Psoas muscle (tissue), 8 donors: Measurements from ENCODE around the gene HSPG2. TPM values are rescaled to one million over a fixed set of nuclear protein-coding genes. Genes with fewer than 3 reads are reported as not detected.

Experiments
- ATAC-seq, 4 donors: fragments of 200-7000 bp; cut with Tn5 transposase; one replicate each; pipeline ENCODE4 v1.9.1; 2020; ENCODE audit warnings: moderate library complexity in 3 of 4, mild to moderate bottlenecking in 2 of 4
- DNase-seq, 2 donors: peaks; one replicate each; pipeline ENCODE4 v3.0.0-alpha.2; 2020
- H3K27ac ChIP-seq: fragments of 200-600 bp; one replicate; pipeline ENCODE4 v1.8.0; 2022
- H3K27me3 ChIP-seq, 3 donors: fragments of 200-600 bp in 1 of 3; one replicate each; pipeline versions ENCODE4 v1.6.1 to v1.8.0; 2013 to 2022; ENCODE audit warnings: low read length in 2 of 3, mild to moderate bottlenecking in 2 of 3, moderate library complexity in 1 of 3; ENCODE audit not compliant: insufficient read depth in 3 of 3
- H3K36me3 ChIP-seq, 2 donors: fragments of 200-600 bp in 1 of 2; one replicate each; pipeline versions ENCODE4 v1.6.1 to v1.8.0; 2013 to 2022; ENCODE audit warnings: low read depth in 1 of 2, mild to moderate bottlenecking in 1 of 2, moderate library complexity in 1 of 2; ENCODE audit not compliant: insufficient read depth in 1 of 2
- H3K4me1 ChIP-seq: fragments of 200-600 bp; one replicate; pipeline ENCODE4 v1.8.0; 2022
- H3K4me3 ChIP-seq: fragments of 200-600 bp; one replicate; pipeline ENCODE4 v1.8.0; 2022; ENCODE audit warnings: mild to moderate bottlenecking
- H3K9me3 ChIP-seq: fragments of 200-600 bp; one replicate; pipeline ENCODE4 v1.8.0; 2022
- CTCF ChIP-seq: fragments of 200-600 bp; IDR thresholded peaks from one replicate; pipeline ENCODE4 v1.8.0; 2022; ENCODE audit warnings: antibody characterized with exemption
- WGBS, 3 donors: extraction: QIAGEN DNeasy Blood & Tissue Kit; methylation state at CpG; one replicate each; pipeline versions ENCODE4 v1.1.6 to v1.1.7; 2013; 5-methylcytosine and 5-hydroxymethylcytosine counted together
- intact Hi-C, 2 donors: fragments of 100-400 bp; cut with DNase I; formaldehyde crosslinking; loops; one replicate each; pipeline versions ENCODE4 v1.11.0 to v1.14.2; 2022
- polyA plus RNA-seq, 3 donors: library from polyadenylated mRNA; stranded (reverse); fragments of 200-250 nt; gene quantifications; one replicate each; pipeline ENCODE4 v1.2.3, GENCODE V29; 2013
- total RNA-seq, 4 donors: library from RNA; stranded (reverse); fragmentation: NEBNext Ultra II Directional in 2 of 4; extraction: Animal tissue kit (Norgen Biotek cat#: 25700) in 2 of 4; gene quantifications; one replicate each; pipeline versions ENCODE4 v1.2.1 to v1.2.4, GENCODE V29; 2021 to 2023
- donor health status: healthy with polysubstance abuse.
- donor health status: DM: no; HTN: no; CAD: no; lungs with moderate emphysema.
- donor health status: Bipolar disorder and iron deficiency.
- donor health status: healthy.
- donor health status: DM: yes; HTN: yes; CAD: no.
- donor health status: DM: no; HTN: no; CAD: no.
- donor health status: DM: no; HTN: no; CAD: no.
- donor health status: DM: yes; HTN: yes; CAD: no.

The HSPG2 gene
- total and polyA plus RNA-seq, 7 donors, result 24.5 to 168 (median 102) TPM

- no peaks in the 10 kb centered on the region for H3K9me3 ChIP-seq
- intact Hi-C loops, result no loop called here
- no peaks in the 10 kb centered on the region for H3K36me3 ChIP-seq
- no peak overlapping the region for H3K4me3 ChIP-seq
- H3K4me1 ChIP-seq, result no peaks in the 10 kb centered on the region
- 50 to 56% (median 55%) methylated on average over 12 of the region's 12 CpGs for WGBS, 3 donors
- TF ChIP-seq CTCF, result no peak
- DNase-seq, result peak in 1 of 2 donors; percentile 70
- peaks cover 0 to 19% (median 7%) of the 10 kb centered on the region in 3 donors for H3K27me3 ChIP-seq
- no peak overlapping the region for H3K27ac ChIP-seq
- ATAC-seq, result peak in 3 of 4 donors; percentile 21 to 30 (median 26)
Observed at GRCh38 chr1:21815724-21816321, 121.3 kb downstream of the HSPG2 start.

- 90 to 94% (median 90%) methylated on average over 15 of the region's 15 CpGs for WGBS, 3 donors
- Histone ChIP-seq H3K27me3 (peaks cover 0 to 19% (median 7%) of the 10 kb centered on the region in 3 donors), H3K9me3 (no peaks in the 10 kb centered on the region), H3K4me1 (no peaks in the 10 kb centered on the region), H3K4me3 (no peak overlapping the region), H3K36me3 (no peaks in the 10 kb centered on the region), H3K27ac (no peak overlapping the region)
- TF ChIP-seq CTCF, result no peak
- ATAC-seq (peak in 3 of 4 donors; percentile 7 to 11 (median 8)), DNase-seq (no peak)
- intact Hi-C loops, result no loop called here
Observed at GRCh38 chr1:21814981-21815582, 122.0 kb downstream of the HSPG2 start.

GRCh38 chr1:21814241-21814918 lies 122.7 kb downstream of the HSPG2 start:
- H3K27ac ChIP-seq, result no peak overlapping the region
- intact Hi-C loops, result no loop called here
- DNase-seq (peak in 1 of 2 donors; percentile 55), ATAC-seq (peak in 3 of 4 donors; percentile 13 to 33 (median 20))
- H3K4me3 ChIP-seq, result peak overlapping the region; percentile 42
- peak; percentile 30 for TF ChIP-seq CTCF
- 15 to 23% (median 20%) methylated on average over 62 to 65 of the region's 65 CpGs for WGBS, 3 donors
- H3K36me3 ChIP-seq, result no peaks in the 10 kb centered on the region
- H3K9me3 ChIP-seq, result no peaks in the 10 kb centered on the region
- peaks cover 0 to 19% (median 7%) of the 10 kb centered on the region in 3 donors for H3K27me3 ChIP-seq
- H3K4me1 ChIP-seq, result no peaks in the 10 kb centered on the region

- intact Hi-C loops, result no loop called here
- no peak for ATAC-seq
- DNase-seq, result no peak
- no peaks in the 10 kb centered on the region for H3K9me3 ChIP-seq
- TF ChIP-seq CTCF, result no peak
- no peak overlapping the region for H3K27ac ChIP-seq
- peaks cover 0 to 19% (median 7%) of the 10 kb centered on the region in 3 donors for H3K27me3 ChIP-seq
- no peaks in the 10 kb centered on the region for H3K4me1 ChIP-seq
- 90 to 98% (median 90%) methylated on average over 3 of the region's 3 CpGs for WGBS, 3 donors
- H3K36me3 ChIP-seq, result no peaks in the 10 kb centered on the region
- H3K4me3 ChIP-seq, result no peak overlapping the region
Observed at GRCh38 chr1:21813542-21813941, 123.6 kb downstream of the HSPG2 start.
